HepG2 (cell line): ENCODE measurements around the gene TBC1D5. TPM values are rescaled to one million over a fixed set of nuclear protein-coding genes. Genes with fewer than 3 reads are reported as not detected.

ENCODE experiments used
- ATAC-seq: fragments of 200-7000 bp; cut with Tn5 transposase; 3 replicates; pipeline ENCODE4 v1.9.1; 2020; ENCODE audit warnings: mild to moderate bottlenecking, moderate library complexity
- BruUV-seq: library from RNA; stranded (reverse); fragments of 400-500 nt; replicated peaks from 2 replicates; lab custom pipeline; 2021; lab: Mats Ljungman, UMichigan
- CTCF ChIA-PET: fragments of 300-600 bp; formaldehyde crosslinking; extraction: SDS; loops from one replicate; lab custom pipeline; 2021; ENCODE audit warnings: low total read pairs, inconsistent platforms, low intra/inter-chr PET ratio; lab: Yijun Ruan, JAX
- POLR2A ChIA-PET: fragments of 350-600 bp; sonication (Branson Sonifier 250); formaldehyde crosslinking; loops from one replicate; lab custom pipeline; 2020; ENCODE audit warnings: antibody characterized with exemption, inconsistent platforms; lab: Yijun Ruan, JAX
- DNase-seq: peaks from one replicate; pipeline ENCODE4 v3.0.0-alpha.2; 2015; ENCODE audit warnings: low spot score
- FAIRE-seq: peaks from 3 replicates; lab custom pipeline; 2011; peaks lifted over from hg19 to GRCh38; lab: Jason Lieb, UNC
- H2AFZ ChIP-seq: one replicate; pipeline ENCODE4 v1.6.1; 2011; ENCODE audit warnings: low read length, inconsistent platforms
- H3K27ac ChIP-seq: fragments of 300-600 bp; 3 replicates; pipeline ENCODE4 v1.8.0; 2011; ENCODE audit warnings: mixed run types, mild to moderate bottlenecking, mixed read lengths, low read length, inconsistent platforms; ENCODE audit not compliant: insufficient read depth; ENCODE audit errors: extremely low read length
- H3K27me3 ChIP-seq, 2 experiments: fragments of 200-600 bp in 1 of 2; 2 replicates in 1 of 2; 3 replicates in 1 of 2; pipeline versions ENCODE4 v1.6.0 to v1.8.0; 2011; ENCODE audit warnings: low read length in 2 of 2, mild to moderate bottlenecking in 2 of 2, moderate library complexity in 2 of 2, inconsistent platforms in 1 of 2; ENCODE audit not compliant: insufficient read depth in 2 of 2, control insufficient read depth in 1 of 2
- H3K36me3 ChIP-seq, 2 experiments: fragments of 200-600 bp in 1 of 2; replicated peaks in 1 of 2; 2 replicates in 1 of 2; 3 replicates in 1 of 2; pipeline versions ENCODE4 v1.5.1 to v1.8.0; 2011; ENCODE audit warnings: low read length in 2 of 2, inconsistent platforms in 1 of 2; ENCODE audit not compliant: insufficient read depth in 2 of 2, control insufficient read depth in 1 of 2
- H3K4me1 ChIP-seq: 2 replicates; pipeline ENCODE4 v1.5.1; 2012; ENCODE audit warnings: low read length, inconsistent platforms; ENCODE audit not compliant: insufficient read depth
- H3K4me2 ChIP-seq: 2 replicates; pipeline ENCODE4 v1.6.0; 2011; ENCODE audit warnings: low read depth, low read length, inconsistent platforms
- H3K4me3 ChIP-seq, 3 experiments: fragments of 200-600 bp in 1 of 3; sonication (generic), shearing (Covaris generic) in 1 of 3; replicated peaks in 1 of 3; 2 replicates each; pipeline ENCODE4 v1.5.1; 2011 to 2016; ENCODE audit warnings: low read length in 3 of 3, inconsistent platforms in 2 of 3, low read depth in 2 of 3, mild to moderate bottlenecking in 2 of 3, control low read depth in 1 of 3, mixed read lengths in 1 of 3; ENCODE audit not compliant: insufficient read depth in 1 of 3
- H3K79me2 ChIP-seq: one replicate; pipeline ENCODE4 v1.6.1; 2011; ENCODE audit warnings: low read length, inconsistent platforms; ENCODE audit not compliant: insufficient read depth
- H3K9ac ChIP-seq: 2 replicates; pipeline ENCODE4 v1.6.0; 2011; ENCODE audit warnings: mild to moderate bottlenecking, low read depth, low read length, inconsistent platforms; ENCODE audit not compliant: insufficient read depth
- H3K9me3 ChIP-seq: 2 replicates; pipeline ENCODE4 v1.5.1; 2012; ENCODE audit warnings: mild to moderate bottlenecking, low read length
- H4K20me1 ChIP-seq: 2 replicates; pipeline ENCODE4 v1.6.0; 2011; ENCODE audit warnings: inconsistent platforms, mild to moderate bottlenecking, low read length, moderate library complexity; ENCODE audit not compliant: insufficient read depth
- BRF2 ChIP-seq: sonication (generic); formaldehyde crosslinking; IDR thresholded peaks from 2 replicates; pipeline ENCODE4 v1.8.1; 2022; ENCODE audit warnings: mild to moderate bottlenecking, missing genetic modification reagents
- CBFB ChIP-seq: sonication (generic); formaldehyde crosslinking; IDR thresholded peaks from 2 replicates; pipeline ENCODE4 v1.4.0; 2020; ENCODE audit warnings: missing genetic modification reagents
- GRHL1 ChIP-seq: sonication (generic); formaldehyde crosslinking; conservative IDR thresholded peaks from 2 replicates; pipeline ENCODE4 v1.8.0; 2022; ENCODE audit warnings: missing genetic modification reagents
- NR2F6 ChIP-seq, 2 experiments: IDR thresholded peaks; 2 replicates each; pipeline ENCODE4 v1.6.1; 2016; ENCODE audit warnings: antibody characterized with exemption in 1 of 2, mild to moderate bottlenecking in 1 of 2
- PCBP2 ChIP-seq: fragments of 200-400 bp; formaldehyde crosslinking; optimal IDR thresholded peaks from 2 replicates; pipeline ENCODE3; 2018; ENCODE audit warnings: low read length, low read depth; ENCODE audit not compliant: poor library complexity, severe bottlenecking
- REXO4 ChIP-seq: sonication (generic); formaldehyde crosslinking; IDR thresholded peaks from 2 replicates; pipeline ENCODE4 v1.8.0; 2022; ENCODE audit warnings: missing genetic modification reagents, mild to moderate bottlenecking, borderline replicate concordance
- RXRB ChIP-seq: IDR thresholded peaks from 2 replicates; pipeline ENCODE4 v1.6.1; 2016; ENCODE audit warnings: borderline replicate concordance, missing genetic modification reagents, missing compliant biosample characterization
- SMAD9 ChIP-seq: sonication (generic); formaldehyde crosslinking; IDR thresholded peaks from 2 replicates; pipeline ENCODE4 v1.5.1; 2020; ENCODE audit warnings: mild to moderate bottlenecking, missing genetic modification reagents
- STAT6 ChIP-seq: sonication (generic); formaldehyde crosslinking; IDR thresholded peaks from 2 replicates; pipeline ENCODE4 v1.4.0; 2020; ENCODE audit warnings: missing genetic modification reagents, mild to moderate bottlenecking, borderline replicate concordance
- TMF1 ChIP-seq: sonication (generic); formaldehyde crosslinking; IDR thresholded peaks from 2 replicates; pipeline ENCODE4 v1.8.1; 2022; ENCODE audit warnings: low read depth, missing genetic modification reagents
- TOPORS ChIP-seq: sonication (generic); formaldehyde crosslinking; IDR thresholded peaks from 2 replicates; pipeline ENCODE4 v1.8.0; 2023; ENCODE audit warnings: mild to moderate bottlenecking, missing genetic modification reagents
- ZBTB34 ChIP-seq: sonication (generic); formaldehyde crosslinking; IDR thresholded peaks from 2 replicates; pipeline ENCODE4 v1.8.0; 2022; ENCODE audit warnings: mild to moderate bottlenecking, missing genetic modification reagents
- ZNF12 ChIP-seq: sonication (generic); formaldehyde crosslinking; IDR thresholded peaks from 2 replicates; pipeline ENCODE4 v1.5.0; 2020; ENCODE audit warnings: missing genetic modification reagents
- ZNF446 ChIP-seq: sonication (generic); formaldehyde crosslinking; IDR thresholded peaks from 2 replicates; pipeline ENCODE4 v1.5.0; 2020; ENCODE audit warnings: mild to moderate bottlenecking, missing genetic modification reagents
- ZNF616 ChIP-seq: sonication (generic); formaldehyde crosslinking; IDR thresholded peaks from 2 replicates; pipeline ENCODE4 v1.5.0; 2020; ENCODE audit warnings: low read depth, mild to moderate bottlenecking, missing genetic modification reagents
- ZNF766 ChIP-seq: sonication (generic); formaldehyde crosslinking; IDR thresholded peaks from 2 replicates; pipeline ENCODE4 v1.5.0; 2020; ENCODE audit warnings: missing genetic modification reagents, borderline replicate concordance
- ZNF768 ChIP-seq: sonication (generic); formaldehyde crosslinking; IDR thresholded peaks from 2 replicates; pipeline ENCODE4 v1.4.0; 2020; ENCODE audit warnings: missing genetic modification reagents
- WGBS: methylation state at CpG from one replicate; pipeline ENCODE4 v1.1.6; 2017; ENCODE audit warnings: low lambda C conversion rate; 5-methylcytosine and 5-hydroxymethylcytosine counted together
- in situ Hi-C: cut with HindIII; loops from 2 replicates; pipeline ENCODE4 v1.10.0; 2017; ENCODE audit warnings: low pct_unique_long_range_greater_than_20kb; ENCODE audit not compliant: extremely low pct_ligation_motif_present
- intact Hi-C: fragments of 100-400 bp; cut with micrococcal nuclease; formaldehyde crosslinking; loops from one replicate; pipeline ENCODE4 v1.10.0; 2022; ENCODE audit not compliant: unreplicated experiment
- polyA plus RNA-seq, 8 experiments: library from polyadenylated mRNA; depleted of rRNA in 3 of 8; stranded (reverse) in 7 of 8; unstranded in 1 of 8; fragments of >200 nt; fragmentation: Illumina TruSeq in 4 of 8; extraction: Trizol in 4 of 8; gene quantifications; 2 replicates each; pipeline versions ENCODE4 v1.2.1 to v1.2.3, GENCODE V29; 2011 to 2016; ENCODE audit warnings: low read depth in 4 of 8, missing spikeins in 1 of 8, mixed read lengths in 1 of 8; ENCODE audit not compliant: insufficient read depth in 1 of 8
- total RNA-seq, 5 experiments: library from RNA; depleted of rRNA; stranded (reverse); fragments of >200 nt; fragmentation: Illumina TruSeq; extraction: Trizol; gene quantifications; 2 replicates each; pipeline ENCODE4 v1.2.3, GENCODE V29; 2016; ENCODE audit warnings: low read depth in 1 of 5

Gene TBC1D5
- total and polyA plus RNA-seq, 2 of the 13 experiments (the other 11 are each of a cell fraction or from before 2014, with no cell fraction given): 19.2 to 33.3 TPM

- TF ChIP-seq STAT6 (CRISPR knock-in tag): no peak
- TF ChIP-seq REXO4 (CRISPR knock-in tag): no peak
- no peak for TF ChIP-seq PCBP2
- TF ChIP-seq SMAD9 (CRISPR knock-in tag): no peak
- TF ChIP-seq ZNF446 (CRISPR knock-in tag): no peak
- no peak for TF ChIP-seq ZNF768 (CRISPR knock-in tag)
Measured at GRCh38 chr3:17714473-17714872, 28.0 kb downstream of the TBC1D5 start (continued).

GRCh38 chr3:17709236-17709810 lies 33.1 kb downstream of the TBC1D5 start:
- FAIRE-seq: no peak
- intact Hi-C loops: no loop called here
- in situ Hi-C loops: no loop called here
- Histone ChIP-seq H4K20me1 (no peaks in the 10 kb centered on the region), H3K27ac (no peak overlapping the region), H3K4me2 (no peak overlapping the region), H3K9ac (no peak overlapping the region), H3K27me3 (no peaks in the 10 kb centered on the region), H3K36me3 (no peaks in the 10 kb centered on the region; a peak in 1 of 5 replicates), H3K9me3 (no peaks in the 10 kb centered on the region), H3K79me2 (peaks cover 3% of the 10 kb centered on the region), H2AFZ (no peak overlapping the region), H3K4me3 (no peak overlapping the region), H3K4me1 (no peaks in the 10 kb centered on the region)
- WGBS: 98% methylated on average over 1 of the region's 1 CpG
- no peak for ATAC-seq
- no peak for DNase-seq
- no TSS peak for BruUV-seq
- ChIA-PET POLR2A (no interaction called here), CTCF (no interaction called here)
- no peak for TF ChIP-seq TMF1 (CRISPR knock-in tag)
- no peak for TF ChIP-seq ZNF616 (CRISPR knock-in tag)
- TF ChIP-seq NR2F6 (IDR thresholded peaks at IDR 0.05): no peak
- no peak for TF ChIP-seq NR2F6 (CRISPR knock-in tag; IDR thresholded peaks at IDR 0.05)
- TF ChIP-seq ZNF12 (CRISPR knock-in tag): no peak
- TF ChIP-seq TOPORS (CRISPR knock-in tag): no peak
- no peak for TF ChIP-seq RXRB (CRISPR knock-in tag)
- TF ChIP-seq GRHL1 (CRISPR knock-in tag): no peak
- TF ChIP-seq ZBTB34 (CRISPR knock-in tag): no peak
- TF ChIP-seq ZNF766 (CRISPR knock-in tag): no peak
- no peak for TF ChIP-seq CBFB (CRISPR knock-in tag)
- TF ChIP-seq BRF2 (CRISPR knock-in tag): no peak
